HG03575 (cell line): ENCODE results near the gene LRP5.
"Not testable (repeated sequence)": the region's sequence is repeated elsewhere in the genome, so short reads cannot be mapped to it uniquely, and the experiment has no call there.

Source experiments
- ATAC-seq: cut with Tn5 transposase; IDR thresholded peaks from one replicate; pipeline ENCODE4 v1.9.1; 2021; ENCODE audit not compliant: unreplicated experiment, insufficient number of reproducible peaks, low FRiP score; ENCODE audit errors: extremely low read depth

The LRP5 gene

DNA sequence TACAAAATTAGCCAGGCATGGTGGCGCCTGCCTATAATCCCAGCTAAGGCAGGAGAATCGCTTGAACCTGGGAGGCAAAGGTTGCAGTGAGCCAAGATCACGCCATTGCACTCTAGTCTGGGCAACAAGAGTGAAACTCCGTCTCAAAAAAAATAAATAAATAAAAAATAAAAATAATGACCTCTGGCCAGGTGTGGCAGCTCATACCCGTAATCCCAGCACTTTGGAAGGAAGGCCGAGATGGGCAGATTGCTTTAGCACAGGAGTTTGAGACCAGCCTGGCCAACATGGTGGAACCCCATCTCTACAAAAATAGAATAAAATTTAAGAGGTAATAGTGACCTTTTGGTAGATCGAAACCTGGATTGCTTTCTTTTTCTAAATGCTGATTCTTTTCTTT, 88.2 kb downstream of the LRP5 start:
- not testable (repeated sequence) for ATAC-seq

DNA sequence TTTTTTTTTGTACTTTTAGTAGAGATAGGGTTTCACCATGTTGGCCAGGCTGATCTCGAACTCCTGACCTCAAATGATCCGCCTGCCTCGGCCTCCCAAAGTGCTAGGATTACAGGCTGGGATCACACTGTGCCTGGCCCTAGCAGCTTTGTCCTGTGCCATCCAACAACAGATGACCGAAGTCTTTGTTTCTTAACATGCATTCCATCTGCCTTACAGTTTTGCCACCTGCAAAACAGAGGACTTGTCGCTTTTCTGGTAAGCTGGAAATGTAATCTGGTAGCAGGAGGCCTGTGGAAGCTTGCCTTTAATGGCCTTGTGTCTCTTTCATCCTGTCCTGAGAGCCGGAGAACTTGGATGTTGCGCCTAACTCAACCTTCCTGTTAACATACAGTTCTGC, 89.5 kb downstream of the LRP5 start:
- ATAC-seq: no peak

DNA sequence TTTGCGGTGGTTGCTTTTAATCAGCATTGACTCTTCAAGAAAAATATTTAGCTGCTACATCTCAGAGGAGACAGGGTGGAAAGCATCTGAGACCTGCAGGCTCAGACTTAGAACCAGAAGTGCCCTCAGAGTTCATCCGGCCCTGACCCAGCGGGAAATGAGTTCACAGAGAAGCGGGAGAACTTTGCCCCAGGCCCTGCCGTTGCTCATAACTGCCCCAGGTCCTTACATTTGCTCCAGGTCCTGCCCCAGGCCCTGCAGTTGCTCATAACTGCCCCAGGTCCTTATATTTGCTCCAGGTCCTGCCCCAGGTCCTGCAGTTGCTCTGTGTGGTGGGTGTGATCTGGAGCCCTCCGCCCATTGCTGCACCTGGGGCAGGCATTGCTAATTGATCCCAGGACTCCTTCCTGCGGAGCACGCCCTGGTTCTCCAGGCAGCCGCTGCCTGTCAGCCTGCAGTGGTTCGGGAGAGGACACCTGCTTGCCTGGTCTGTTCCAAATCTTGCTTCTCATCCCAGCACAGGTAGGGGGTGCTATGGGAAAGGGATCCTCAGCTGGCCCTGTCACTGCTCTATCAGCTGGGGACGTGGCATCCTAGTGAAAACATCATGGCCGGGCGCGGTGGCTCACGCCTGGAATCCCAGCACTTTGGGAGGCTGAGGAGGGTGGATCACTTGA, 90.1 kb downstream of the LRP5 start:
- no peak for ATAC-seq

DNA sequence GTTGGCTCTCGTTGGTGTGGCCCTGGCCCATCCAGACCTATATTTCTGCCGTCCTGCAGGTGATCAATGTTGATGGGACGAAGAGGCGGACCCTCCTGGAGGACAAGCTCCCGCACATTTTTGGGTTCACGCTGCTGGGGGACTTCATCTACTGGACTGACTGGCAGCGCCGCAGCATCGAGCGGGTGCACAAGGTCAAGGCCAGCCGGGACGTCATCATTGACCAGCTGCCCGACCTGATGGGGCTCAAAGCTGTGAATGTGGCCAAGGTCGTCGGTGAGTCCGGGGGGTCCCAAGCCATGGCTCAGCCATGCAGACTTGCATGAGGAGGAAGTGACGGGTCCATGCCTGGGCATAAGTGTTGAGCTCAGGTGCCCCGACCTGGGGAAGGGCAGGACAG, 91.0 kb downstream of the LRP5 start:
- ATAC-seq: no peak

DNA sequence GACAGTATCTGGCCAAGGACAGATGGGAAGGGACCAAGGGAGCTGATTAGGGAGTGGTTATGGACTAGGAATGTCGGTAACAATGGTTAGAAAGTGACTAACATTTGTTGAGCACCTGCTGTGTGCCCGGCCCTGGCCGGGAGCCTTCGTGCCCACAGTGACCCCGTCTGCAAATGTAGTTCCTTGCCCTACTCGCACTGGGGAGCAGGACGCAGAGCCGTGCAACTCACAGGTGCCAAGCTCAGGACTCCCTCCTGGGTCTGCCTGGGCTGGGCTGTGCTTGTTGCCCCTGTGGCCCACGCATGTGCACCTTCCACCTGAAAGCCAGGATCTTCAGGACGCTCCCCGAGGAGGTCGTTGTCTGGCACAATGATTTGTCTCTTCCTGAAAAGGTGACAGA, 91.4 kb downstream of the LRP5 start:
- no peak for ATAC-seq

DNA sequence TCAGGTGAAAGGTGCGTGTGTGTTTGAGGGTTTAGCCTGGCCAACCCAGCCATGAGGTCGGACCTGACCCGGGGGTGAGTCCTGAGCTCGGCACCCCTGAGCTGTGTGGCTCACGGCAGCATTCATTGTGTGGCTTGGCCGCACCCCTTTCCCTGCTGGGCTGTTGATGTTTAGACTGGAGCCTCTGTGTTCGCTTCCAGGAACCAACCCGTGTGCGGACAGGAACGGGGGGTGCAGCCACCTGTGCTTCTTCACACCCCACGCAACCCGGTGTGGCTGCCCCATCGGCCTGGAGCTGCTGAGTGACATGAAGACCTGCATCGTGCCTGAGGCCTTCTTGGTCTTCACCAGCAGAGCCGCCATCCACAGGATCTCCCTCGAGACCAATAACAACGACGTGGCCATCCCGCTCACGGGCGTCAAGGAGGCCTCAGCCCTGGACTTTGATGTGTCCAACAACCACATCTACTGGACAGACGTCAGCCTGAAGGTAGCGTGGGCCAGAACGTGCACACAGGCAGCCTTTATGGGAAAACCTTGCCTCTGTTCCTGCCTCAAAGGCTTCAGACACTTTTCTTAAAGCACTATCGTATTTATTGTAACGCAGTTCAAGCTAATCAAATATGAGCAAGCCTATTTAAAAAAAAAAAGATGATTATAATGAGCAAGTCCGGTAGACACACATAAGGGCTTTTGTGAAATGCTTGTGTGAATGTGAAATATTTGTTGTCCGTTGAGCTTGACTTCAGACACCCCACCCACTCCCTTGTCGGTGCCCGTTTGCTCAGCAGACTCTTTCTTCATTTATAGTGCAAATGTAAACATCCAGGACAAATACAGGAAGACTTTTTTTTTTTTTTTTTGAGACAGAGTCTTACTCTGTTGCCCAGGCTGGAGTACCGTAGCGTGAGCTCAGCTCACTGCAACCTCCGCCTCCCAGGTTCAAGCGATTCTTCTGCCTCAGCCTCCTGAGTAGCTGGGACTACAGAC, 94.2 kb downstream of the LRP5 start:
- ATAC-seq: no peak

DNA sequence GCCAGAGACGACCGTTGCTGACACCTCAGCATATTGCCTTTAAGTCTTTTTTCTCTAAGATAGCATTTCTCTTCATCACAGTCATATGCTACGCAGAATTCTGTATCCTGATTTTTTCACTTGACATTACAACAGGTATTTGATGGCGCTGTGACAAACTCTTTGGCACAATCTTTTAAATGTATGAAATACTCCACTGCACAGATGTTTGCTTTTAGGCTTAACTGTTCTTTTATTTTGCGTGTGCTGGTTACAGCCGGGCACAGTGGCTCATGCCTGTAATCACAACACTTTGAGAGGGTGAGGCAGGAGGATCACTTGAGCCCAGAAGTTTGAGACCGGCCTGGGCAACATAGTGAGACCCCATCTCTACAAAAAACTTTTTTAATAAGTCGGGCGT, 96.1 kb downstream of the LRP5 start:
- no peak for ATAC-seq

DNA sequence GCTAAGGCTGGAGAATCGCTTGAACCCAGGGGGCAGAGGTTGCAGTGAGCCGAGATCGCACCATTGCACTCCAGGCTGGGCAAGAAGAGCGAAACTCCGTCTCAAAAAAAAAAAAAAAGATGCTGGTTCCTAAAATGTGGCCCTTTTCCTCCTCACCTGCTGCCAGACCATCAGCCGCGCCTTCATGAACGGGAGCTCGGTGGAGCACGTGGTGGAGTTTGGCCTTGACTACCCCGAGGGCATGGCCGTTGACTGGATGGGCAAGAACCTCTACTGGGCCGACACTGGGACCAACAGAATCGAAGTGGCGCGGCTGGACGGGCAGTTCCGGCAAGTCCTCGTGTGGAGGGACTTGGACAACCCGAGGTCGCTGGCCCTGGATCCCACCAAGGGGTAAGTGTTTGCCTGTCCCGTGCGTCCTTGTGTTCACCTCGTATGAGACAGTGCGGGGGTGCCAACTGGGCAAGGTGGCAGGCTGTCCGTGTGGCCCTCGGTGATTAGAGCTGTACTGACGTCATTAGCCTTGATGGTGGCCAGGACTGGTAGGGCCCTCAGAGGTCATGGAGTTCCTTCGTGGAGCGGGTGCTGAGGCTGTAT, 97.5 kb downstream of the LRP5 start:
- ATAC-seq: no peak

DNA sequence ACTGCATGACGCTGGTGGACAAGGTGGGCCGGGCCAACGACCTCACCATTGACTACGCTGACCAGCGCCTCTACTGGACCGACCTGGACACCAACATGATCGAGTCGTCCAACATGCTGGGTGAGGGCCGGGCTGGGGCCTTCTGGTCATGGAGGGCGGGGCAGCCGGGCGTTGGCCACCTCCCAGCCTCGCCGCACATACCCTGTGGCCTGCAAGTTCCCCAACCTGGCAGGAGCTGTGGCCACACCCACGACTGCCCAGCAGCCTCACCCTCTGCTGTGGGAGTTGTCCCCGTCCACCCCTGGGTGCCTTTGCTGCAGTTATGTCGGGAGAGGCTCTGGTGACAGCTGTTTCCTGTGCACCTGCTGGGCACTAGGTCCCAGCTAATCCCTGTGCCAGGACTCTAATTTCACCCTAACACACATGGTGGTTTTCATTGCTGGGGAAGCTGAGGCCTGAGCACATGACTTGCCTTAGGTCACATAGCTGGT, 99.2 kb downstream of the LRP5 start:
- no peak for ATAC-seq

DNA sequence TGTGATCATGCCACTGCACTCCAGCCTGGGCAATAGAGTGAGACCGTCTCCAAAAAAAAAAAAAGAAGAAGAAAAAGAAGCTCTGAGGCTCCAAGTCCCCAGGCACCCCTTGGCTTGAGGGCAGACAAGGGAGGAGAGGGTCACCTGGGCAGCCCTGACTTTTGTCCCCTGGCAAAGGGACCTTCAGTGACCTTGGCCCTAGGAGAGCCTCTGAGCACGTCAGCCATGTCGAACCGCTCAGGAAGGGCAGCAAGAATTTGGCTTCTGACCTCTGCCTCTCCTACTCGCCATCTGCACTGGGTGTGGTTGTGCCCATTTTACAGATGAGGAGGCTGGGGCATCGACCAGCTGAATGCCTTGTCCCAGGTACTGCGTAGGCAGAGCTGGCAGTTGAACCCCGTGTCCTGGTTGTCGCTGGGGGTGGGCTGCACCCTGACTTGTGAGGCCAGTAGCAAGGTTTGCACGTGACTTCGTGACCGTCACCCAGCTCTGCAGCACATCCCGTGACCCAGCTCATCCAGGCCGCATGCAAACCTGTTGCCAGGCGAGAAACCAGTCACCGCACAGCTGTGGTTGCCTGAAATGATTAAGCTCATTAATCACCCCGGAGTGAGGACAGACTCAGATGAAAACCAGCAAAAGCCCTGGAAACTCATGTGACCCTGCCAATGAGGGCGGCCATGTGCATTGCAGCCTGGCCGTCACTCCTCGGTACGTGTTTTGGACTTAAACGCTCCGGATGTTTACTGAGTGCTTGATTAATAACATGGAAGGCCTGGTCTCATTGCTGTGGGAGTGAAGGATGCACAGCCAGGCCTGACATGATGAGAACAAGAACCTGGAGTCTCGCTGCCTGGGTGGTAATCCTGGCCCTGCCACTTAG, 100.4 kb downstream of the LRP5 start:
- no peak for ATAC-seq

DNA sequence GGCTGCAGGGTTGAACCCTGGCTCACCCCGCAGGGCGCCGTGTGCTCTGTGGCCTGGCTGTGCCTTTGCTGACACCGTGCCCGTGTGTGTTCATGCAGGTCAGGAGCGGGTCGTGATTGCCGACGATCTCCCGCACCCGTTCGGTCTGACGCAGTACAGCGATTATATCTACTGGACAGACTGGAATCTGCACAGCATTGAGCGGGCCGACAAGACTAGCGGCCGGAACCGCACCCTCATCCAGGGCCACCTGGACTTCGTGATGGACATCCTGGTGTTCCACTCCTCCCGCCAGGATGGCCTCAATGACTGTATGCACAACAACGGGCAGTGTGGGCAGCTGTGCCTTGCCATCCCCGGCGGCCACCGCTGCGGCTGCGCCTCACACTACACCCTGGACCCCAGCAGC, 101.2 kb downstream of the LRP5 start:
- no peak for ATAC-seq

DNA sequence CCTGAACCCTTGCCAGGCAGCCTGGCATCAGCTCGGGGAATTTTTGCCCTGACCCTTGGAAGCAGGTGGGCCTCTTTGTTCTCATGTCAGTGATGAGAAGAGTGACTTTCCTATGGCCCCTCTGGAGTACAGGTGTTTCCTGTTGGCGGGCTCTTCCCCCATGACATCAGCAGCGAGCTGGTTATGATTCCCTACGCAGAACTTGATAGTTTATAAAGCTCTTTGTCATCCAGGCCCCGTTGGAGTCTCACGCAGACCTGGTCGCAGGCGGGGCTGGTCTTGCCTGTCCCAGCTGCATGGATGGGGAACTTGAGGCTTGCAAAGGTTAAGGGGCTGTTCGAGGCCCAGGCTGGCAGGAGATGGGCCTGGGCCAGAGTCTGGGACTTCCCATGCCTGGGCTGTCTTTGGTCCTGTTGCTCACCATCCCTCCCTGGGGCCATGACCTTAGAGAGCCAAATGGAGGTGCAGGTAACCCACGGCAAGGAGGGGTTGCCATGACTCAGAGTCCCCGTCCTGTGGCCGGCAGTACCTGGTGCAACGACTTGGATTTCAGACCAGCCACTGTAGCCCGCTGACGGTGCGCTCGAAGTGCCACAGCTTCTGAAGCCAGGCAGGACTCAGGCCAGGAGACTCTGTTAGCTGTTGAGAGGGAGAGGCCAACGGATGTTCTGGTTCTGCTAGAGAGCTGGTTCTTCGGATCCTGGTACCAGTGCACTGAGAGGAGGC, 102.3 kb downstream of the LRP5 start:
- no peak for ATAC-seq

DNA sequence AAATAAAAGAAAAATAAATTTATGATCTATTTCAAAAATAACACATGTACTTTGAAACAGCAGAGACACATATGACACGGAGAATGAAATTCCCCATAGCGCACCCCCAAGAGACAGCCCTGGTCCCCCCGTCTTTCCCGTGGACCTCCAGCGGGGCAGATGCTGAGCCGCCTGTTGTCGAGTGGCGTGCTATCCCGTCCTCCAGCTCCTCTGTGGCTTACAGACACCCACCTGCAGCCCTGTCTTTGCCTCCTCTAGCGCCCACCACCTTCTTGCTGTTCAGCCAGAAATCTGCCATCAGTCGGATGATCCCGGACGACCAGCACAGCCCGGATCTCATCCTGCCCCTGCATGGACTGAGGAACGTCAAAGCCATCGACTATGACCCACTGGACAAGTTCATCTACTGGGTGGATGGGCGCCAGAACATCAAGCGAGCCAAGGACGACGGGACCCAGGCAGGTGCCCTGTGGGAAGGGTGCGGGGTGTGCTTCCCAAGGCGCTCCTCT, 103.7 kb downstream of the LRP5 start:
- no peak for ATAC-seq

DNA sequence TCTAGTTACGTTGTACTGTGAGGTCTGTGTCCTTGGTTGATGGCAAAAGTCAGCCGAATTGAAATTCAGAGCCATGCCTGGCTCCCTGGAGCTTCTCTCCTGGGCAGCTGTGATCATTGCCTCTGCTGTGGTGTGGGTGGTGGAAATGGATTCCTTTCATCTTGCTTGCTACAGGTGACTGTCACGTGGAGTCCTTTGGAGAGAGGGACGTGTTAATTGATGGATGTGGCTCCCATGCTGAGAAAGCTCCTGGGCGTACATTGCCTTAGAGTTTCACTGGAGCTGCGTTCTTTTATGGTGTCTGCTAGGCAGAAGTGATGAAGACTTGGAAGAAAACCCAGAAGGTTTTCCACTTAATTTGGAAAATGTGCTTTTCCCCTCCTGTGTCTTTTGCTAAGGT, 106.3 kb downstream of the LRP5 start:
- ATAC-seq: no peak

DNA sequence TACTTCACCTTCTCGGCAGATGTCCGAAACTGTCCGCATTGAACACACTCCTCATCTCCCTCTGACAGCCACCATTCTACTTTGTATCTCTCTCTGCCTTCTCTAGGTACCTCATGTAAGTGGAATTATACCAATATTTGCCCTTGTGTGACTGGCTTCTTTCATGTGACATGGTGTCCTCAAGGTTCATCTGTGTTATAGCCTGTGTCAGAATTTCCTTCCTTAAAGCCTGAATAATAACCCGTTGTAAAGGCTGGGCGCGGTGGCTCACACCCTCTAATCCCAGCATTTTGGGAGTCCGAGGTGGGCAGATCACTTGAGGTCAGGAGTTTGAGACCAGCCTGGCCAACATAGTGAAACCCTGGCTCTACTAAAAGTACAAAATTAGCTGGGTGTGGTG, 107.8 kb downstream of the LRP5 start:
- ATAC-seq: no peak

DNA sequence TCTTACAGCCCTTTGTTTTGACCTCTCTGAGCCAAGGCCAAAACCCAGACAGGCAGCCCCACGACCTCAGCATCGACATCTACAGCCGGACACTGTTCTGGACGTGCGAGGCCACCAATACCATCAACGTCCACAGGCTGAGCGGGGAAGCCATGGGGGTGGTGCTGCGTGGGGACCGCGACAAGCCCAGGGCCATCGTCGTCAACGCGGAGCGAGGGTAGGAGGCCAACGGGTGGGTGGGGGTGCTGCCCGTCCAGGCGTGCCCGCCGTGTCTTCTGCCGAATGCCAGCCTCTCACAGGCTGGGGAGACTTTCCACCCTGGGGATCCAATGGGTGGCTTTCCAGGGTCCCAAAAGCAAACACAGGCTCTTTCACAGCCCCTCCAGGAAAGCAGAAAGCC, 111.1 kb downstream of the LRP5 start:
- ATAC-seq: no peak

DNA sequence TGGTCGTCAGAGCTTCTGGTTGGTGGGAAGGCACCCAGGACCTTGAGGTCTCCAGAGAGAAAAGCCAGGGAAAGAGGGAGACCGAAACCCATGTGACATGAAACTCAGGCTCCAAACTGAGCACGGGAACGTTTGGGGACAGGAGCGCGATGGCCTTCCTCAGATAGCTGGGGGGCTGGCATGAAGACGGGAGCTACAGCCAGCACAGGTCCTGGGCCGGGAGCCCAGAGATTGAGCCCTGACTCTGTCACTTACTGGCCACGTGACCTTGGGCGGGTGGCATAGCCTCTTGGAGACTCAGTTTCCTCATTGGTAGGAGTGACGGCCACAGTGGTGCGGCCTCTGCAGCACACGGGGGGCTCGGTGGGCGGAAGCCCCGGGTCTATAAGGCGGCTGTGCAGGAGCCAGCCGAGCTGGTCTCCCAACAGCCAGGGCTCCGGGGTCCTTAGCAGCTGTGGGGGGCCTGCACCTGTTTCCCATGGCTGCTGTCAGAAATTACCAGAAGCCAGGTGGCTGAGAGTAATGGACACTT, 111.8 kb downstream of the LRP5 start:
- no peak for ATAC-seq
